Neural progenitor cell (in vitro differentiated cells): Measurements from ENCODE around the gene RAET1L.

Source experiments
- EZH2phosphoT487 ChIP-seq: fragments of 200-600 bp; sonication (generic); IDR thresholded peaks from 2 replicates; pipeline ENCODE4 v1.6.1; 2017; ENCODE audit warnings: antibody characterized with exemption
- TF ChIP-seq, protein P1 (sequence below): fragments of 200-600 bp; sonication (generic); IDR thresholded peaks from 2 replicates; pipeline ENCODE4 v1.5.1; 2017; ENCODE audit warnings: antibody characterized with exemption, mild to moderate bottlenecking

GRCh38 chr6:150056156-150056555 is 30.8 kb upstream of the RAET1L start:
- TF ChIP-seq, protein P1, sequence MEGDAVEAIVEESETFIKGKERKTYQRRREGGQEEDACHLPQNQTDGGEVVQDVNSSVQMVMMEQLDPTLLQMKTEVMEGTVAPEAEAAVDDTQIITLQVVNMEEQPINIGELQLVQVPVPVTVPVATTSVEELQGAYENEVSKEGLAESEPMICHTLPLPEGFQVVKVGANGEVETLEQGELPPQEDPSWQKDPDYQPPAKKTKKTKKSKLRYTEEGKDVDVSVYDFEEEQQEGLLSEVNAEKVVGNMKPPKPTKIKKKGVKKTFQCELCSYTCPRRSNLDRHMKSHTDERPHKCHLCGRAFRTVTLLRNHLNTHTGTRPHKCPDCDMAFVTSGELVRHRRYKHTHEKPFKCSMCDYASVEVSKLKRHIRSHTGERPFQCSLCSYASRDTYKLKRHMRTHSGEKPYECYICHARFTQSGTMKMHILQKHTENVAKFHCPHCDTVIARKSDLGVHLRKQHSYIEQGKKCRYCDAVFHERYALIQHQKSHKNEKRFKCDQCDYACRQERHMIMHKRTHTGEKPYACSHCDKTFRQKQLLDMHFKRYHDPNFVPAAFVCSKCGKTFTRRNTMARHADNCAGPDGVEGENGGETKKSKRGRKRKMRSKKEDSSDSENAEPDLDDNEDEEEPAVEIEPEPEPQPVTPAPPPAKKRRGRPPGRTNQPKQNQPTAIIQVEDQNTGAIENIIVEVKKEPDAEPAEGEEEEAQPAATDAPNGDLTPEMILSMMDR, result no peak
- TF ChIP-seq EZH2phosphoT487, result no peak
